Activated effector memory CD4-positive, alpha-beta T cell treated with Interleukin-2 at 50 U/mL for 16 hours (primary cell): Measurements from ENCODE around the gene PEX26.
"Not testable (repeated sequence)": the region's sequence is repeated elsewhere in the genome, so short reads cannot be mapped to it uniquely, and the experiment has no call there.

Source experiments
- DNase-seq: peaks from one replicate; pipeline ENCODE4 v3.0.0-alpha.2; 2020

The PEX26 gene

DNA sequence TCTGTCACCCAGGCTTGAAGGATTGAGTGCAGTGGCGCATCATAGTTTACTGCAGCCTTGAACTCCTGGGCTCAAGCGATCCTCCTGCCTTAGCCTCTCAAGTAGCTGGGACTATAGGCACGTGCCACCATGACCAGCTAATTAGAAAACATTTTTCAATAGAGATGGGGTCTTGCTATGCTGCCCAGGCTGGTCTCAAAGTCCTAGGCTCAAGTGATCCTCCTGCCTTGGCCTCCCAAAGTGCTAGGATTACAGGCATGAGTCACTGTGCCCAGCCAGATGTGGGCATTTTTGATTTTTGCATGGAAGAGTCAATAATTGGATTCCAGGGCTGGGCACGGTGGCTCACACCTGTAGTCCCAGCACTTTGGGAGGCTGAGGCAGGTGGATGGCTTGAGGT, 3.9 kb upstream of the PEX26 start:
- not testable (repeated sequence) for DNase-seq

DNA sequence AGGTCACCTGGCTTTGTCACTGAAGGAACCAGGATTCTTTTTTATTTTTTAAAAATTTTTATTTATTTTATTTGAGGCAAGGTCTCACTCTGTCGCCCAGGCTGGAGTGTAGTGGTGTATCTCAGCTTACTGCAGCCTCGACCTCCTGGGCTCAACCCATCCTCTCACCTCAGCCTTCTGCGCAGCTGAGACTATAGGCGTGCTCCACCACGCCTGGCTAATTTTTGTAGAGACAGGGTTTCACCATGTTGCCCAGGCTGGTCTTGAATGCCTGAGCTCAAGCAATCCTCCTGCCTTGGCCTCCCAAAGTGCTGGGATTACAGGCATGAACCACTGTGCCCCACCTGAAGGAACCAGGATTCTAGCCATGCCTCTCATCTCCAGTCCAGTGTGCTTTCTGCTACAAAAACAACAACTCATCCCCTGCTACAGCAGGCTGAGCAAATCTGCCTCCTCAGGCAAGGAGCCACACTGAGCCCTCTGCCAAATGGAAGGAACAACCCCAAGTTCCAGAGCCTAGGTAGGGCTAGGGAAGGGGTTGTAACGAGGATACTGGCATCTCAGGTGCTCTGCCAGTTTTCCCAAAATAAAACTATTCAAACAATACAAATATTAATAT, 2.6 kb upstream of the PEX26 start:
- no peak for DNase-seq

DNA sequence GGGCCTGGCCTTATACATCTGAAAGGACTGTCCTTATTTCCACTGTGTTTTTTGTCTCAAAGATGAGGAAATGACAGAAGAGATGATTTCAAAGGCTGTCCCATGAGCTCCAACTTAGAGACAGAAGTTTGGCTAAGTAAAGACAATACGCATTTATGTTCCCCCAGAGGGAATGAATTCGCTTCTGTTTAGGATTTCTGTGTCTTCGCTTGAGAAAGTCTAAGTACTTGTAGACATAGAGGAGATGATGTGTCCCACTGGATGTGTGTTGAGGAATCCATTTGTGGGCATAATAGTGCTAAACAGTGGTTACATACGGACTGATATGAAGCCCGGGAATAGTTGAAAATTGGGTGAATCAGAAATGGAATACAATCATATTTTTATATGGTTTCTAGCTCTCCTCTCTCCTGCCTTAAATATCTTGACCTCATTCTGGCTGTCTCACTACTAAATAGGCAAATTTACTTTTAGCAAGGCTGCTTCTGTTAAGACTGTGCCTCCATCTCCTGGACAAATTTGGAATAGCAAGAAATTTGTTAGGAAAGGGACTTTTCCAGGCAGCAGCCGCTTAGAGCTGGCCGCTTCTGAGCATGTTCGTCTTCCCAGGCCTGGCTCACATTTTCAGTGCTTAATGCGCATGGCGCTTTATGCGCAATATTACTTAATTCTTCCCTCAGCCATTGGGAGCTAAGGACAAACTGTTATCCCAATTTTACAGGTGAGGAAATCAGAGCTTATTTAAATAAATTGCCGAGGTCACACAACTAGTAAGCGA, 1.9 kb upstream of the PEX26 start:
- DNase-seq = no peak

DNA sequence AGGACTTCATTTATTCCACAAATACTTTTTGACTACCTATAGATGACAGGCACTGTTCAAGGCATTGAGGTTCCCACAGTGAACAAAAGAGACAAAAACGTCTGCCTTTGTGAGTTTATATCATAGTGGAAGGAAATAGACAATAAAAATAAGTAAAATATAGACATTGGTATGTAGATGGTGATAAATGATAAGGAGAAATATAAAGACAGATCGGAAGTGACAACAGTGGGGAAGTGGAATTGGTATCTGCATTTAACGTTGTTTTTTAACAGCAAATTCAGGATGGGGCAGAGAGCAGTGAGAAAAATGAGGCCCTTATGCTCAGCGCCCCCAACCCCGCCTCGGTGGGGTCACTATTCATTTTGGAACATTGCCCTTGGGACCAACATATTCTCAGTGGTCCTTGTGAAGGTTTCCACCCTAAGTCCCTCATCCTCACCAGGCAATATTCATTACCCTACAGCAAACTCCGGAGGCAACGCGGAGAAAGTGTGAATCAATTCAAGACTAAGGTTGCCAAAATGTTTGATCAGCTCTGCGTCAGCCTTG, 627 bp upstream of the PEX26 start:
- no peak for DNase-seq

DNA sequence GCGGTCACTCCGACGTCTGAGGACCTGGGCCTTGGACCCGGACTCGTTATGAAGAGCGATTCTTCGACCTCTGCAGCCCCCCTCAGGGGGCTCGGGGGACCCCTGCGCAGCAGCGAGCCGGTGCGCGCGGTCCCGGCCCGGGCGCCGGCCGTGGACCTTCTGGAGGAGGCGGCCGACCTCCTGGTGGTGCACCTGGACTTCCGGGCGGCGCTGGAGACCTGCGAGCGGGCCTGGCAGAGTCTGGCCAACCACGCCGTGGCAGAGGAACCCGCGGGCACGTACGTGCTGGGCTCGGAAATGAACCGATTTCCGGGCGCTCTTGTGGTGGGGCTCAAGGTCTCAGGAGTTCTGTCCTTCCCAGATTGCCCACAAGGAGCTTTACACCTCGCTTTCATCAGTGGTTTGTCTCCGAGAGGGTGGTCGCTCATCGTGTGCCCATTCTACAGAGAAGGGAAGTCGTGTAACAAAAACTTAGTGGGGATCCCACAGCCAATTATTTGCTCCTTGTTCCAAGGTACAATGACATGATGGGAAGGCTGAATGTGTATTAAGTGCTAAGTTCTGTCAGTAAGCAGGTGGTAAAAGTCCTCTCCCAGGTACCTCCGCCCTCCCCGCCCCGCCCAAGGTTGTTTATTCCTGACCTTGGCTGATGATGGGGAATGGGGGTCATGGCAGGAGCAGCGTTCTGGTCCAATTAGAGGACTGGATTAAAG, 695 bp downstream of the PEX26 start:
- peak; percentile 29 for DNase-seq

DNA sequence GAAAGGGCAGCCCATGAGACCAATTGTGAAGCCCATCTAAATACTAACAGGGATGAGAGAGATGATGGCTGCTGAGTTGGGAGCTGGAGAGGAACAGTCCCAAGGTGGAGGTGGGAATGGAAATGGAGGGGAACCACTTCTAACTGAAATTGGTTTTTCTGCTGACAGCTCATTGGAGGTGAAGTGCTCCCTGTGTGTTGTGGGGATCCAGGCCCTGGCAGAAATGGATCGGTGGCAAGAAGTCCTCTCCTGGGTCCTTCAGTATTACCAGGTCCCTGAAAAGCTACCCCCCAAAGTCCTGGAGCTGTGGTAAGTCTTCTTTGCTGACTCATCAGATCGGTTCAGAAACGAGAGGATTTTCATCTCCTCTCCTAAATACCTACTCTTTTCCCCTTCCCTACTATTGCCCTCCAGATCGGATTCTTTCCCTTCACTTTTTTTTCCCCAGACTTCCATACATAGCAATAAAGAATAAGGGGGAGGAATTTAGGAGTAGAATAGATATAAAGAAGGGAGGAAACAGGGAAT, 2.0 kb downstream of the PEX26 start:
- no peak for DNase-seq

DNA sequence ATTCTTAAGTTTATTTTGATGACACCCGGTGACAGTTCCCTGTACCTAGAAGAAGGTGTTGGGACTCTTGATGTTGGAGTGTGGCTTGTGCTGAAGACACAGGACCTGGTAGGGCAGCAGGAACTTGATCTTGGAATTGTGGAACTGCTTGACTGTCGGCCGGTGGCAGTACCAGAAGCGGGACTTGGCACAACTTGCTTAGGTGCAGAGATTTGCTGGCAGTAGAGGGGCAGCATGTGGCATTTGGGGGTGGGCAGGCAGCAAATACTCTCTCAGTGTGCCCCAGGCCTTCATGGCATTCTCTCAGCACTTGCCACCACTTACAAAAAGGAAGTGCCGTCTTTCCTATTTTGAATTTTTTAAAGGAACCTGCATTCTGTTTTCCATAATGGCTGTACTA, 3.6 kb downstream of the PEX26 start:
- no peak for DNase-seq

DNA sequence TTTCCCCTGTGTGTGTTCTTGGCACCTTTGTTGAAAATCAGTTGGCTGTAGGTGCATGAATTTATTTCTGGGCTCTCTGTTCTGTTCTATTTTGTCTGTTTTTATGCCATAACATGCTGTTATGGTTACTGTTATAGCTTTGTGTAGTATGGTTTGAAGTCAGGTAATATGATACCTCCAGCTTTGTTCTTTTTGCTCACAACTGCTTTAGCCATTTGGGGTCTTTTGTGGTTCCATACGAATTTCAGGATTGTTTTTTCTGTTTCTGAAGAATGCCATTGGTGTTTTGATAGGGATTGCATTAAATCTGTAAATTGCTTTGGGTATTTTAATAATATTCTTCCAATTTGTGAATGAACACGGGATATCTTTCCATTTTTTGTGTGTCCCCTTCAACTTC, 4.7 kb downstream of the PEX26 start:
- DNase-seq = no peak

DNA sequence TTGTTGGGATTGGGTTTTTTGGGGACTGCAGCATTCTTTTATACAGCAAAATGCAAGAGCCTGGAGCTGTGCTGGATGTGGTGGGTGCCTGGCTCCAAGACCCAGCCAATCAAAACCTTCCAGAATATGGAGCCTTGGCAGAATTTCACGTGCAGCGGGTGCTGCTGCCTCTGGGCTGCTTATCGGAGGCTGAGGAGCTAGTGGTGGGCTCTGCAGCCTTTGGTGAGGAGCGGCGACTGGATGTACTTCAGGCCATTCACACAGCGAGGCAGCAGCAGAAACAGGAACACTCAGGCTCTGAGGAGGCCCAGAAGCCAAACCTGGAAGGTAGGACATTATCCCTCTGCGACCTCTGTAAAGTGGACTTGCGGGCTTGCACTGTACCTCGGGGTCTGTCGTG, 5.6 kb downstream of the PEX26 start:
- no peak for DNase-seq

DNA sequence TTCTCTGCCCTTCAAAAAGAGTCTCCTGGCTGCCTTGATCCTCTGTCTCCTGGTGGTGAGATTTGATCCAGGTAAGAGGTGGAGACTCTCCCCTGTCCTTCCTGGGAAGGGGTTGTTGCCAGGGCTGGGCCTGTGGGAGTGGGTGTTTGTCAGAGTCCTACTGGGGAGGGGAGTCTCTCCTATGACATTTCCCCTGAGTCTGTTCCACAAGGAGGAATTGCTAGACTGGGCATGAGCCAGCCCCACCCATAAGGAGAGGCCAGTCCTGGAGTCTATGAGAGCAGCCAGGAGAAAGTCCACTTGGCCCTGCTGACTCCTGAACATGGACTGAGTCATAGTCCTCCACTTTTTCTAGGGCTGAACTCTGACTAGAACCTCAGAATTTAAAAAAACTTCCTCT, 7.4 kb downstream of the PEX26 start:
- no peak for DNase-seq

DNA sequence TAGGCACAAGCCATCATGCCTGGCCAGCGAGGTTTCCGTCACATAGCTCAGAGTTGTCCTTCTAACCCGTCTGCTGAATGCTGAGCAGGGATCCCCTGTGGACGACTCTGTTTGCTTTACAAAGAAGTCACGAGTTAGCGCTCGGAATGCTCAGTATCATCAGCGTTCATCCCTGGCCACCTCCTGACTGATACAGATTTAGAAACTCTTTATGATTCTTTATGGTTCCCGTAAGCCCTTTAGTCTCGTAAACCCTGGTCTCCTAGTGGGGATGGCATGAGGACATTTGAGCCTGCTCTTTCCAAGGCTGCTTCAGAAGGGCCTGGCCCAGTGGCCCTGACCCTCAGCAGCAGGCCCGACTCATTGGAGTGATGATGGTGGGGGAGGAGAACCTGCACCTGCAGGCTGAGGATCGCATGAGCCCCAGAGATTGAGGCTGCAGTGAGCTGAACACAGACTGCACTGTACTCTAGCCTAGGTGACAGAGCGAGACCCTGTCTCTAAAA, 9.6 kb downstream of the PEX26 start:
- DNase-seq = no peak

DNA sequence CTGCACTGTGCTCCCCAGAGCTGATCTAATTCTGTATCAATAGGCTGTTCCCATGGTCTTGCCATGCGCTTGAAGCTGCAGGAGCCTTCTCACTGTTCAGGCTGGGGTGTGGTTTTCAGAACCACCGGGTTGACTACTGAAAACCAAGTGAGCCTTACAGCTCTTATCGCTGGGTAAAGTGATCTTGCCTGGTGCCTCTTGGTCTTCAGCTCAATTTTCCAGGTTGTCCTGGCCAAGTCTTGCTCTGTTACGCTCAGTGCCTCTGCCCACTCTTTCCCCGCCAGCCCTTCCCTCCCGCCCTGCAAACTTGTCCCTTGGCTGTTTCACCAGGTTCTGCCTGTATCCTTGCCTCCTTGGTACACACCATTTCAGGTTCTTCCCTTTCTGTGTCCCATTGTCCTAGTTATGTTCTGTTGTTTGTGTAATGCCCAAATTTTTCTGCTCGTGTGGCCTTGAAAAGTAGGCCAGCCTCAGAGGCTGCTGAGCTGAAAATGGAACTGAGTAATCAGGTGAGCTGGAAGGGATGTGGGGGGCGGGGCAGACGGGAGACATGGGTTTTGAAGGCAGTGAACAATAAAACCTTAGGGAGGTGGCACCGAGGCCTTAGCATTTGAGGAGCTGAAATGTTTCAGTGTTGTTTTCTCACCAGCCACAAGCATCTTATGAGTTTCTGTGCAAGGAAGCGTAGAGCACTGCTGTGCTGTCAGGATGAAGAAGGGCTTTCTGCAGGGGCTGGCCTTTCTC, 11.2 kb downstream of the PEX26 start:
- DNase-seq = no peak

DNA sequence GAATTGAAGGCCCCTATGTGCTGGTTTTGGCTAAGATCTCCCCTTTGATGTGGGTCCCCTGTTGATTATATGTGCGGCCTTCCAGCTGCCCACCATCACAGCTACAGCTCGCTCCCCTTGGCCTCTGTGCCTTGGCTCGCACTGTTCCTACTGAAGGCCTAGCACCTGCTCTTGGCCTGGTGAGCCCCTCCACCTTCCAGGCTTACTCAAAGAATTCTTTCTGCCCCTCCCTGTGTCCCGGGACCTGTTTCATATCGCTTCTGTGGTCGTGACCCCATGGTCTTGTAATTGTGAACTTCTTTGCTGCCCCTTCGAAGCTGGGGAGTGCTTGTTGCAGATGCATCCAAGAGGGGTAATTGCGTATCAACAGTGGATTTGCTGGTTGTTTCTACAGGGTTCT, 12.5 kb downstream of the PEX26 start:
- no peak for DNase-seq

DNA sequence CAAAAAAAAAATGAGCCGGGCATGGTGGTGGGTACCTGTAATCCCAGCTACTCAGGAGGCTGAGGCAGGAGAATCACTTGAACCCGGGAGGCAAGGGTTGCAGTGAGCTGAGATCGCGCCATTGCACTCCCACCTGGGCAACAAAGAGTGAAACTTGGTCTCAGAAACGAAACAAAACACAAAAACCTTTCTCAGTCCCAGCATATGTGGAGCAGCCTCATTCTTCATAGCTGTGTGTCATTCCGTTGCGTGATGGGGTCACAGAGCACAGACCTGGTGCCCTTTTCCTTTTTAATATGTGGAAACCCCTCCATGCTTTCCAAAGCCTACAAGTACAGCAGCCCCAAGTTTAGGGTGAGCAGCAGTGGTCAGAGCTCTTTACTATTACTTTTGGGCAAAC, 13.7 kb downstream of the PEX26 start:
- no peak for DNase-seq

DNA sequence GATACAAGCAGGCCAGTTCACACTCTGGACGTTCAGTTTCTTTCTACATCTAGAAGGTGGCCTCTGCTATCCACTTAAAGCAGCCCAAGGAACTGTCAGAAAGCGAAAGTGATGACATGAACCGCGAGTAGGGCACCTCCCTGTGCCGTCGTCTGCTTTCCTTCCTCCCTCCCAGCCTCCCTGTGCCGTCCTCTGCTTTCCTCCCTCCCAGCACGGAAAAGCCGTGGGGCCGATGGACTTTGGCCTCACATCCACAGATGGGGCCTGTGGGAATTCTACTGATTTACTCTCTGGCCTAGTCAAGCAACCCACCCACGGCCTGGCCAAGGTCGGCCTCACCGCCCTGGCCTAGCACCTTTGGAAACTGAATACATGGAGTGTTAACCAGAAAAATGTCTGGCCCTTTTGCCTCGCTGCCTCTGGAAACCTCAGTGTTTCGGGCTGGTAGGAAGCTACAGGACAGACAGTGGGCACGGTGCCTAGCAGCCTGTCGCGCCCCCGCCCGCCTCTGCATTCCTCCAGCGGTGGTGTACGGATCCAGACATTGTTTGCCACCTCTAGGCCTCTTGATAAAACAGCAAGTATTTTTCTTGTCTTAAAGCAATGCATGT, 14.2 kb downstream of the PEX26 start:
- DNase-seq = peak; percentile 47

DNA sequence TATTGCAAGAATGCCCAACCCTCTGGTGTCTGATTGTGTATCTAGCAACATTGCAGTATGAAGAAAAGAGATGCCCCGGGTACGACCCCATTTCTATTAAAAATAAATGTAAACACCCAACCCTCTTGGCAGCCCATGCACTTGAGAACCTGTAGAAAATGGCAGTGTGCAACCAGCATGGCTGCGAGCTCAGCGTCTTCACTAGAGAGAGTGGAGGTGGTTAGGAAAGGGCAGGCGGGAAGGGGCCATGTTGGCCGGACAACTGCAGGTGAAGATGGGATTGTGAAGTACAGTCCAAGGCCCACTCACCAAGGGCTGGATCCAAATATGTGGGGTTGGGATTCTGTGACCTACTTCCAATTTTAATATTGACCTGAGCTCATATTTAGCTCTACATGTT, 15.9 kb downstream of the PEX26 start:
- DNase-seq = no peak

DNA sequence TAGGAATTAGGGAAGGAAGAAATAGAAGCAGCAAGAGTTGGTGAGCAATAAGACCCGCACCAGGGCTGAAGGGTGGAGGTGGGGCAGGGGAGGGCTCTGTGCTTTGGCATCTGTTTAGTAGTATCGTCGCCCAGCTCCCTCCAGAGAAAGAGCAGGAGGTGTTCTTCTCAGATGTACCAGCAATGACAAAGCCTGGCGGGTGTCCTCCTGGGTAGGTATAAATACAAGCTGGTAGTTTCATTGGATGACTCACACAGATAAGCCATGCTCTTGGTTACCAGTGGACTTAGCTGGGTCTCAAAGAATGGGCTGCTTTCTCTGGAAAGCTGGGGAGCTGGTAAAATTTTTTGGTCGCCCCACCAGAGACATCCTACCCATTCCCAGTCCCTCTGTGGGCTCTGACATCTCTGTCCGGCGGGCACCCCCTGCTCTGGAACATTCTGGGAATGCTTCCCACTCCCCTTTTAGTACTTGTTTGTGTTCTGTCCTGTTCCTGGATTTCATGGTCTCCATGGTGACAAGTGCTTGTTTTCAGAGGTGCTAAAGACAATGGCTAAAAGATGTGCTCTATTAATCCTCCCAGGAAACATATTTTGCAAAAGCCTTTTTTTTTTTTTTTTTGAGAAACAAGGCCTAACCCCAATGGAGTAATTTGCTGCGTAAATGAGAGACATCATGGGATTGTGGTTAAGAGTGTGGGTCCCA, 17.5 kb downstream of the PEX26 start:
- DNase-seq = no peak

DNA sequence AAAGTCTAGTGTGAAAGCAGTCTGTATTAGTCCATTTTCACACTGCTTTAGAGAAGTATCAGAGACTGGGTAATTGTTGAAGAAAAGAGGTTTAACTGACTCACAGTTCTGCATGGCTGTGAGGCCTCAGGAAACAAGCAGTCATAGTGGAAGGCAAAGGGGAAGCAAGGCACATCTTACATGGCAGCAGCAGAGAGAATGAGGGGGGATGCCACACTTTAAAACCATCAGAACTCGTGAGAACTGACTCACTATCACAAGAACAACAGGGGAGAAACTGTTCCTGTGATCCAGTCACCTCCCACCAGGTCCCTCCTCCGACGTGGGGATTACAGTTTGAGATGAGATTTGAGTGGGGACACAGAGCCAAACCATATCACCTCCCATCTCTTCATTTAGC, 19.0 kb downstream of the PEX26 start:
- DNase-seq = no peak

DNA sequence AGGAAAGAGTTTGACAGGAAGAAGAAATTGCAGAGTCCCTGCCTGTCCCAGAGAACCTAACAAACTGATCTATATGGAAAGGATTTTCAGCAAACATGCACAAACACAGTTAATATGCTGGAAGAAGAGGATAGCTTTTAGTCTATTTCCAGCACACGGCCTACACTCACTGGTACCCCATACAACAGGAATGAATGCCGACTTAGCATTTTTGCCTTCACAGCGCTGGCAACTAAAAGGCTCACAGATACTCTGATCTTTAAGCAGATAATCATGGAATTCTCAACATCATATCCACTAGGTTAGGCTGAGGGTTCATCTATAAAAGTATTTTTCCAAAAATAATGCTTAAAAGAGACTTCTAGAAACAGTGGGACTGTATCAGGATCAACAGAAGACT, 23.0 kb downstream of the PEX26 start:
- DNase-seq = no peak

DNA sequence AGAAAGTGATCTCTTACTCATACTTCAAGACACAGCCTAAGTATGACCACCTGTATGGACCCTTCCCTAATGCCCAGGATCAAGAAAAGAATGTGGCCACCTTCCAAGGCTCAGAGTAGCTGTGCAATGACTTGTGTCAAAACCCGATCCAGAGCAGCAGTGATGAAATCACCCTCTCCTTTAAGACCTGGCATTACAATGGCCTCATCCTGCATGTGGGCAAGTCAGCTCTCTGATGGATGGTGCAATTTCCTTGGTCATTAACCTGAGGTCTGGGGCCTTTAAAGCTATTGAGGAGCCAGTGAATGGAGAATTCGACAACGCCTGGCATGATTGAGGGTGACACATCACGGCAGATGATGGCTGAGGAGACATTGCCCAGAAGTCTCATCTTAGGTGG, 23.7 kb downstream of the PEX26 start:
- DNase-seq = no peak

DNA sequence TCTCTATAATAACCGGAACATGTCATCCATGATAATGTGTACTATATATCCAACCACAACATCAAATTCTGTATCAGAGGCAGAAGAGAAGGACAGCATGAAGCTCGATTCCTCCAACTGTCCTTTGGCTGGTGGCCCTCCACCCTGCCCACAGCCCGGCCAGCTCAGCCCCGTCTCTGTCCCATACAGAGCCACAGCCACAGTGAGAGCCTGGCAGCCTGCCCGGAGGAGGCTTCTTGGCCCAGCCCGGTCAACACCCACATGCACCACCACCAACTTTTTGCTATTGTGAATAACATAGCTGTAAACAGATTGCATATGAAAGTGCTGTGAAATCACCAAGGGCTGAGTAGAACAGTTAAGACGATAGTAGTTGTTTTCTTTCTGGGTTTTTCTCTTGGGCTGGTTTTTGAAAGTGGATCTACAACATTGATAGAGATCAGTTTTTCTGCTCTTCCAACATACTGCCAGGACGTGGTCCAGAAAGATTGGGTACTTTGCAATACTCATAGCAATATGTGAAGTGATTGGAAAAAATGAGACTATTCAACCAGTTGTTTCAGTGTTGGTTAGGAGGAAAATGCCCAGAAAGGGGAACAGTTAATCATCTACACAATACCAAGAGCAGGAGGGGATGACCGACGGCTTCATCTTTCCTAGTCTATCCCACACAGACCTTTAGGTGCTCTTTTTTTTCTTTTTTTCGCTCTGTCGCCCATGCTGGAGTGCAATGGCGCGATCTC, 25.9 kb downstream of the PEX26 start:
- no peak for DNase-seq
